OCI-LY1 (cell line): ENCODE results near the gene MRPL33.

Experiments
- H2AFZ ChIP-seq: fragments of 200-600 bp; sonication (generic), shearing (Covaris generic); 2 replicates; pipeline ENCODE4 v1.6.0; 2014; ENCODE audit warnings: antibody characterized with exemption, mild to moderate bottlenecking, low read length
- H3F3A ChIP-seq: fragments of 200-600 bp; sonication (generic), shearing (Covaris generic); 2 replicates; pipeline ENCODE4 v1.6.0; 2014; ENCODE audit warnings: mild to moderate bottlenecking, antibody characterized with exemption, low read length, moderate library complexity; ENCODE audit not compliant: insufficient read depth
- H3K27ac ChIP-seq: fragments of 200-600 bp; sonication (generic); 2 replicates; pipeline ENCODE4 v1.5.1; 2014; ENCODE audit warnings: low read length, mixed run types, mild to moderate bottlenecking, low read depth; ENCODE audit not compliant: poor library complexity, severe bottlenecking
- H3K27me3 ChIP-seq: fragments of 200-600 bp; sonication (generic); 2 replicates; pipeline ENCODE4 v1.6.0; 2014; ENCODE audit warnings: antibody characterized with exemption, mild to moderate bottlenecking, low read length, moderate library complexity; ENCODE audit not compliant: insufficient read depth
- H3K36me3 ChIP-seq: fragments of 200-600 bp; sonication (generic); 2 replicates; pipeline ENCODE4 v1.6.1; 2014; ENCODE audit warnings: mild to moderate bottlenecking, antibody characterized with exemption, low read length, moderate library complexity, mixed read lengths; ENCODE audit not compliant: insufficient read depth
- H3K4me1 ChIP-seq: fragments of 200-600 bp; sonication (generic); 2 replicates; pipeline ENCODE4 v1.5.1; 2014; ENCODE audit warnings: mild to moderate bottlenecking, low read length, moderate library complexity; ENCODE audit not compliant: insufficient read depth, severe bottlenecking
- H3K4me2 ChIP-seq: fragments of 200-600 bp; sonication (generic), shearing (Covaris generic); 2 replicates; pipeline ENCODE4 v1.6.1; 2014; ENCODE audit warnings: low read length
- H3K4me3 ChIP-seq: fragments of 200-600 bp; sonication (generic); 2 replicates; pipeline ENCODE4 v1.5.1; 2014; ENCODE audit warnings: low read length, low read depth, mild to moderate bottlenecking, mixed read lengths; ENCODE audit not compliant: poor library complexity, severe bottlenecking
- H3K79me2 ChIP-seq: fragments of 200-600 bp; shearing (Covaris generic); 2 replicates; pipeline ENCODE4 v1.6.1; 2016; ENCODE audit warnings: mixed run types, low read length, mixed read lengths; ENCODE audit not compliant: insufficient read depth
- H3K9ac ChIP-seq: fragments of 200-600 bp; sonication (generic), shearing (Covaris generic); 2 replicates; pipeline ENCODE4 v1.6.1; 2014; ENCODE audit warnings: mild to moderate bottlenecking, low read length, mixed read lengths
- H3K9me2 ChIP-seq: fragments of 200-600 bp; sonication (generic), shearing (Covaris generic); 2 replicates; pipeline ENCODE4 v1.6.1; 2014; ENCODE audit warnings: low read depth, mild to moderate bottlenecking, low read length, mixed read lengths
- H3K9me3 ChIP-seq: fragments of 200-600 bp; shearing (Covaris generic); 2 replicates; pipeline ENCODE4 v1.6.1; 2014; ENCODE audit warnings: low read length, mixed read lengths
- H4K20me1 ChIP-seq: fragments of 200-600 bp; sonication (generic), shearing (Covaris generic); 2 replicates; pipeline ENCODE4 v1.6.0; 2016; ENCODE audit warnings: mild to moderate bottlenecking, low read length; ENCODE audit not compliant: insufficient read depth
- CTCF ChIP-seq: fragments of 200-600 bp; sonication (generic), shearing (Covaris generic); IDR thresholded peaks from 2 replicates; pipeline ENCODE4 v1.5.1; 2017; ENCODE audit warnings: mild to moderate bottlenecking, antibody characterized with exemption, low read length, moderate library complexity, mixed read lengths
- EZH2 ChIP-seq: fragments of 200-600 bp; sonication (generic), shearing (Covaris generic); IDR thresholded peaks from 2 replicates; pipeline ENCODE4 v1.8.0; 2017; ENCODE audit warnings: borderline replicate concordance, mixed run types, mild to moderate bottlenecking, antibody characterized with exemption, low read length, moderate library complexity, mixed read lengths

MRPL33 gene

GRCh38 chr2:27735263-27735904 lies 36.1 kb upstream of the MRPL33 start:
- TF ChIP-seq CTCF (no peak), EZH2 (no peak)
- Histone ChIP-seq H3K27me3 (no peaks in the 10 kb centered on the region), H3K27ac (no peak overlapping the region), H3K9me2 (no peaks in the 10 kb centered on the region), H3F3A (no peaks in the 10 kb centered on the region), H2AFZ (no peak overlapping the region), H3K36me3 (no peaks in the 10 kb centered on the region), H3K4me3 (no peak overlapping the region), H3K4me1 (no peaks in the 10 kb centered on the region), H3K9ac (no peak overlapping the region), H3K79me2 (no peaks in the 10 kb centered on the region), H3K9me3 (no peaks in the 10 kb centered on the region), H4K20me1 (no peaks in the 10 kb centered on the region), H3K4me2 (no peak overlapping the region)

- Histone ChIP-seq H3K9me3 (no peaks in the 10 kb centered on the region), H3F3A (no peaks in the 10 kb centered on the region), H3K9me2 (no peaks in the 10 kb centered on the region), H3K4me3 (no peak overlapping the region), H3K4me2 (no peak overlapping the region), H3K27me3 (no peaks in the 10 kb centered on the region), H2AFZ (no peak overlapping the region), H3K79me2 (no peaks in the 10 kb centered on the region), H3K27ac (no peak overlapping the region), H3K4me1 (no peaks in the 10 kb centered on the region), H4K20me1 (no peaks in the 10 kb centered on the region), H3K36me3 (no peaks in the 10 kb centered on the region), H3K9ac (no peak overlapping the region)
- no peak for TF ChIP-seq EZH2
- no peak for TF ChIP-seq CTCF
These were observed 35.3 kb upstream of the MRPL33 start for GRCh38 chr2:27736031-27736889.

DNA sequence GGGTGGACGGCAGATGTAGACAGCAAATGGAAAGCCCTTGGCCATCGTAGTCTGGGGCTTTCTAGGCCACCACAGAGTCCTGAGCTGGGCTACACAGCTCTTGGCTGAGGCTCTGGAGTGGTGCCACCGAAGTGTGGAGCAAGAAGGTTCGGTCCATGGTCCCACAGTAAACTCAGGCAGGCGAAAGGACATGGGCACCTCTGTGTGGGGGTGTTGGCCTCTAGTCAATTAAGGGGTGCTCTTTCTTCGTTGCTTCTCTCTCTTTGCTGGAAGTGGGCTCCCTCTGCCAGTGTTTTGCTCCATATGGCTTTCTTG lies 34.7 kb upstream of the MRPL33 start:
- Histone ChIP-seq H3K27ac (no peak overlapping the region), H3K4me1 (no peaks in the 10 kb centered on the region), H3K9me3 (no peaks in the 10 kb centered on the region), H3K4me3 (no peak overlapping the region), H4K20me1 (no peaks in the 10 kb centered on the region), H3F3A (no peaks in the 10 kb centered on the region), H3K9ac (no peak overlapping the region), H3K36me3 (no peaks in the 10 kb centered on the region), H3K9me2 (no peaks in the 10 kb centered on the region), H2AFZ (no peak overlapping the region), H3K4me2 (no peak overlapping the region), H3K27me3 (no peaks in the 10 kb centered on the region), H3K79me2 (no peaks in the 10 kb centered on the region)
- TF ChIP-seq CTCF (no peak), EZH2 (no peak)
